Activated gamma-delta T cell (primary cell): Measurements from ENCODE around the gene NOP9.
A peak's percentile ranks its signal among the peaks of the same experiment; 100 is the strongest.

ENCODE experiments used
- DNase-seq: peaks from one replicate; lab custom pipeline; 2025; lab: John Stamatoyannopoulos, UW
- total RNA-seq, 2 donors: gene quantifications; one replicate each; lab custom pipeline; 2026; lab: John Stamatoyannopoulos, UW

The NOP9 gene
- 72.5 to 88.6 reads per million in 2 donors for total RNA-seq

GRCh38 chr14:24299255-24300191 lies at the start of gene NOP9, which contains the start of gene DHRS1:
NOP9 (plus strand) TSS chr14:24299850; CDS start chr14:24299955, 105 bp downstream.
DHRS1 (minus strand) TSS chr14:24299780; CDS start chr14:24299106, 674 bp downstream.
- DNase-seq: peak; percentile 87

GRCh38 chr14:24250354-24250753 lies 49.3 kb upstream of the NOP9 start:
- no peak for DNase-seq

GRCh38 chr14:24251880-24252288 lies 47.8 kb upstream of the NOP9 start:
- DNase-seq: no peak

- no peak for DNase-seq
Measured at GRCh38 chr14:24252289-24253124, 47.1 kb upstream of the NOP9 start.

GRCh38 chr14:24253936-24254335 lies 45.7 kb upstream of the NOP9 start:
- no peak for DNase-seq

- no peak for DNase-seq
Measured at GRCh38 chr14:24254630-24255392, 44.8 kb upstream of the NOP9 start.

- DNase-seq: no peak
Measured at GRCh38 chr14:24255438-24255837, 44.2 kb upstream of the NOP9 start.

- DNase-seq: no peak
Measured at GRCh38 chr14:24255931-24256711, 43.5 kb upstream of the NOP9 start.

GRCh38 chr14:24256960-24257359 lies 42.7 kb upstream of the NOP9 start:
- DNase-seq: no peak

GRCh38 chr14:24258119-24258518 lies 41.5 kb upstream of the NOP9 start:
- DNase-seq: no peak

GRCh38 chr14:24258548-24259265 lies 40.9 kb upstream of the NOP9 start:
- DNase-seq: no peak

- no peak for DNase-seq
Measured at GRCh38 chr14:24259282-24260025, 40.2 kb upstream of the NOP9 start.

- DNase-seq: no peak
Measured at GRCh38 chr14:24260026-24260779, 39.4 kb upstream of the NOP9 start.

- no peak for DNase-seq
Measured at GRCh38 chr14:24260780-24261157, 38.9 kb upstream of the NOP9 start.

- DNase-seq: no peak
Measured at GRCh38 chr14:24261256-24261968, 38.2 kb upstream of the NOP9 start.

GRCh38 chr14:24261969-24262327 lies 37.7 kb upstream of the NOP9 start:
- no peak for DNase-seq

- no peak for DNase-seq
Measured at GRCh38 chr14:24262821-24263733, 36.6 kb upstream of the NOP9 start, which contains the start of gene TGM1. TGM1 (minus strand) TSS chr14:24263177; CDS start chr14:24262352, 825 bp downstream.
